Stimulated activated CD8-positive, alpha-beta memory T cell treated with anti-CD3 and anti-CD28 coated beads, Interleukin-4, amount 100 ng/mL, for 4 hours (primary cell): ENCODE measurements around the gene ZNF557.

Experiments
- DNase-seq, 2 donors: peaks; one replicate each; pipeline ENCODE4 v3.0.0-alpha.2; 2020; ENCODE audit warnings: low read depth in 2 of 2, low spot score in 1 of 2

Gene ZNF557

GRCh38 chr19:7074705-7075282 lies 5.3 kb downstream of the ZNF557 start:
- DNase-seq = no peak

GRCh38 chr19:7076151-7076550 lies 6.6 kb downstream of the ZNF557 start:
- DNase-seq = no peak

DNA sequence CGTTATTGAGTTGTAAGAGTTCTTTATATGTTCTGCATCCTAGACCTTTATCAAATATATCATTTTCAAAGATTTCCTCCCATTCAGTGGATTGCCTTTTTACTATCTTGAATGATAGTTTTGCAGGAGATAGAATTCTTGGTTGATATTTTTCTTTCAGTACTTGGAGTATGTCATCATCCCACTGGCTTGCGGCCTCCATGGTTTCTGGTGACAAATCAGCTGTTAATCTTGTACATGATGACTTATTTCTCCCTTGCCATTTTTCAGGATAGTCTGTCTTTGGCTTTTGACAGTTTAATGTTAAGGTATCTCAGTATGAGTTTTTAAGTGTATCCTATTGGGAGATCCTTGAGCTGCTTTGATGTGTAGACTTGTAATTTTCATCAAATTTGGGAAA lies 8.5 kb downstream of the ZNF557 start:
- DNase-seq = no peak

GRCh38 chr19:7083076-7083956 lies 13.8 kb downstream of the ZNF557 start:
- DNase-seq = no peak

DNA sequence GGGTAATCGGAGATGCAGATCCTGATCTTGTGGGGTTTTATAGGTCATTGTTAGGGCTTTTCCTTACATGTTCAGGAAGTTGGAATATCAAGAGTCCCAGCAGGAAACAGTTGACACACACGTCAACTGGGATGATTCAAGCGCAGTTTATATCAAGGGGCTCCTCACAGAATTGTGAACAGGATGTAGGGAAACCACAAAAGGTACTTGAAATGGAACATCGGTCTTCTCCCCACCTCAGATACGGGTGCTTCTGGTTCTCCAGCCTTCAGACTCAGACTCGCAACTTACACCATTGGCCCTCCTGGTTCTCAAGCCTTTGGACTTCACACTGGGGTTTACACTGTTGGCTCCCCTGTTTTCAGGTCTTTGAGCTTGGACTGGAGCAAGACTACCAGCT lies 19.5 kb downstream of the ZNF557 start:
- no peak for DNase-seq

- DNase-seq = no peak
Observed at GRCh38 chr19:7098096-7098495, 28.6 kb downstream of the ZNF557 start.

- peak; percentile 51 to 75 for DNase-seq
Observed at GRCh38 chr19:7098701-7099596, 29.4 kb downstream of the ZNF557 start.

GRCh38 chr19:7099597-7099921 lies 30.1 kb downstream of the ZNF557 start:
- DNase-seq = peak in 1 of 2 donors; percentile 29

GRCh38 chr19:7101498-7102253 lies 32.2 kb downstream of the ZNF557 start:
- DNase-seq = no peak

GRCh38 chr19:7104747-7105447 lies 35.4 kb downstream of the ZNF557 start:
- DNase-seq = no peak

DNA sequence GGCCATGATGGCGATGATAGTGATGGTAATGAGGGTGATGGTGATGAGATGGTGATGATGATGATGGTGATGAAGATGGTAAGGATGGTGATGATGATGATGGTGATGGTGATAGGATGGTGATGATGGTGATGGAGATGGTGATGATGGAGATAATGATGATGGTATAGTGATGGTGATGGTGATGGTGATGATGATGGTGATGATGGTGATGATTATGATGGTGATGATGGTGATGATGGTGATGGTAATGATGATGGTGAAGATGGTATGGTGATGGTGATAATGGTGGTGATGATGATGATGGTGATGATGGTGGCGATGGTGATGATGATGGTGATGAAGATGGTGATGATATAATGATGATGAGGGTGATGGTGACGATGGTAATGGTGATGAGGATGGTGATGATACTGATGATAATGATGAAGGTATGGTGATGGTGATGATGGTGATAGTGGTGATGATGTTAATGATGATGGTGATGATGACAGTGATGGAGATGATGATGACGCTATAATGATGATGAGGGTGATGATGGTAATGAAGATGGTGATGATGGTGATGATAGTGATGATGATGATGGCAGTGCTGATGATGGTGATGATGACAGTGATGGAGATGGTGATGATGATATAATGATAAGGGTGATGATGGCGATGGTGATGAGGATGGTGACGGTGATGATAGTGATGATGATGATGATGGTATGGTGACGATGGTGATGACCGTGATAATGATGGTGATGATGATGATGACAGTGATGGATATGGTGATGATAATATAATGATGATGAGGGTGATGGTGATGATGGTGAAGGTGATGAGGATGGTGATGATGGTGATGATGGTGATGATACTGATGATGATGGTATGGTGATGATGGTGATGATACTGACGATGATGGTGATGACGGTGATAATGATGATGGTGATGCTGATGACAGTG lies 37.5 kb downstream of the ZNF557 start:
- DNase-seq = no peak

GRCh38 chr19:7109678-7110289 lies 40.3 kb downstream of the ZNF557 start:
- DNase-seq = no peak

- DNase-seq = no peak
Observed at GRCh38 chr19:7112675-7113074, 43.2 kb downstream of the ZNF557 start.

DNA sequence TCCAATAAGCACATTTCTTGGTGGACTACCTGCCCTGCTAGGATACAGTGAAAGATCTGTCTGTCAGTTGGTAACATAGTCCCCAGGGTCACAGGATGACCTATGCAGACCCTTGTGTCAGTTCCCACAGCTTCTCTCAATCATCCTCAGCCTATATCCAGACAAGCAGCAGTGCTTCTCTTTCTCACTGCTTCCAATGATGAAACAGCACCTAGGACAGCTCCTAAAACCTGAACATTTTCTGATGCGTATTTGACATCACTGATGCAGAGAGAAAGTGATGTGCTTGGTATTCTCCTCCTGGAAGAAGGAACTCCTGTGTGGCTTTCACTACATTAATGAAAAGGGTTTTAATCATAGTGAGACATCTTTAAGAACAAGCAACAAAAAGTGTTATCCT lies 43.7 kb downstream of the ZNF557 start:
- DNase-seq = no peak

- no peak for DNase-seq
Observed at GRCh38 chr19:7115721-7116120, 46.2 kb downstream of the ZNF557 start.

GRCh38 chr19:7117248-7117647 lies 47.7 kb downstream of the ZNF557 start:
- no peak for DNase-seq

DNA sequence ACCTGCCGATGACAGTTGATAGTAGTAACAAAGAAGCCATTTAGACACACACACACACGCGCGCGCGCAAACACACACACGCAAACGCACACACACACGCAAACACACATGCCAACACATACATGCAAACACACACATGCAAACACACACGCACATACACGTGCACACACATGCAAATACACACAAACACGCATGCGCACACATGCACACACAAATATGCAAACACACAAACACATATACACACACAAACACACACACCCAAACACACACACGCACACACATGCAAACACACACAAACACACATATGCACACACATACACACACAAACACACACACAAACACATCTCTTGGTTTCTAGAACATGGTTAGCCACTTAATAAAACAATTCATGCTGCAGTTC lies 50.1 kb downstream of the ZNF557 start:
- no peak for DNase-seq

DNA sequence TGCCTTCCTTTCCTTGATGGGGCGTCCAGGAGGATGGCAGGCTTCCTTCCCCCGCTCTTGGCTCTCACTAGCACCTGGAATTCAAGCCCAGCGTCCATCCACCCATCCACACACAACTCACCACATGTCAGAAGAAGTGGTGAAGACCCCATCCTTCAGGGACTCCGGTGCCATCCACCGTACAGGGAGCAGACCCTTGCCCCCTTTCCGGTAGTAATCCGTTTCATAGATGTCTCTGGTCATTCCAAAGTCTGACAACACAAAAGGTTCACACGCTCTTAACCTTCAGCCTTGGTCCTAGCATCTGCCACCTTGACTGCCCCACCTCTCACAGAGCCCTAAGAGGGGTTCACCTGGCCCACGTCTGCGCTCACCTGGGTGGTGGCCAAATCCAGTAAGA lies 51.0 kb downstream of the ZNF557 start:
- DNase-seq = no peak

GRCh38 chr19:7122701-7123100 lies 53.2 kb downstream of the ZNF557 start:
- DNase-seq = no peak
